ENCODE data around the gene FAIM2. TPM values are rescaled to one million over a fixed set of nuclear protein-coding genes. Genes with fewer than 3 reads are reported as not detected.

FAIM2 gene
- total RNA-seq, 1 experiment from 2014 or later = not detected

DNA sequence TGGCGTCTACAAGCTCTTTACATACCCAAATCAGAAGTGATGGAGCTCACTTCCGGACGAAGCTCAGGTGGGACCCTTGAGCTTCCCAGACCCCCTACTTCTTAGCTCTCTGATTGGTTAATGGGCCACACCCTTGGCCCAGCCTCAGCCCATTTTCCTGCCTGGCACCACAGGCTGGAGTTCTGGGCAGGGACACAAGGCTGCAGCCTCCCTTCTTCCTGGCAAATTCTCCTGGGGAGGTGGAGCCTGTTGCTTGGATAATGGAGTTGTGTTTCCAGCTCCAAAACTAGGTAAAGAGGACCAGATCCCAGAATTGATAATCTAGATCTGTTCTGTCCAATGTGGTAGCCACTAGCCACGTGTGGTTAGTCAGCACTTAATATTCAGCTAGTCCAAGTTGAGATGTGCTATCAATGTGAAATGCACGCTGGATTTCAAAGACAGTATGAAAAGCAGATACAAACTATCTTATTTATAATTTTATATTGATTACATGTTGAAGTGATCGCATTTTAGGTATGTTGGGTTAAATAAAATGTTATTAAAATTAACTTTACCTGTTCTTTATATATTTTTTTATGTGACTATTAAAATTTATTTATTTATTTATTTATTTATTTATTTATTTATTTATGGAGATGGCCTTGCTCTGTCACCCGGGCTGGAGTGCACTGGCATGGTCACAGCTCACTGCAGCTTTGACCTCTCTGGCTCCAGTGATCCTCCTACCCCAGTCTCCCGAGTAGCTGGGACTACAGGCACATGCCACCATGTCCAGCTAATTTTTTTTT, 12.6 kb upstream of the FAIM2 start:
- DNase-seq = no peak
- BruUV-seq (replicated peaks) = no TSS peak

DNA sequence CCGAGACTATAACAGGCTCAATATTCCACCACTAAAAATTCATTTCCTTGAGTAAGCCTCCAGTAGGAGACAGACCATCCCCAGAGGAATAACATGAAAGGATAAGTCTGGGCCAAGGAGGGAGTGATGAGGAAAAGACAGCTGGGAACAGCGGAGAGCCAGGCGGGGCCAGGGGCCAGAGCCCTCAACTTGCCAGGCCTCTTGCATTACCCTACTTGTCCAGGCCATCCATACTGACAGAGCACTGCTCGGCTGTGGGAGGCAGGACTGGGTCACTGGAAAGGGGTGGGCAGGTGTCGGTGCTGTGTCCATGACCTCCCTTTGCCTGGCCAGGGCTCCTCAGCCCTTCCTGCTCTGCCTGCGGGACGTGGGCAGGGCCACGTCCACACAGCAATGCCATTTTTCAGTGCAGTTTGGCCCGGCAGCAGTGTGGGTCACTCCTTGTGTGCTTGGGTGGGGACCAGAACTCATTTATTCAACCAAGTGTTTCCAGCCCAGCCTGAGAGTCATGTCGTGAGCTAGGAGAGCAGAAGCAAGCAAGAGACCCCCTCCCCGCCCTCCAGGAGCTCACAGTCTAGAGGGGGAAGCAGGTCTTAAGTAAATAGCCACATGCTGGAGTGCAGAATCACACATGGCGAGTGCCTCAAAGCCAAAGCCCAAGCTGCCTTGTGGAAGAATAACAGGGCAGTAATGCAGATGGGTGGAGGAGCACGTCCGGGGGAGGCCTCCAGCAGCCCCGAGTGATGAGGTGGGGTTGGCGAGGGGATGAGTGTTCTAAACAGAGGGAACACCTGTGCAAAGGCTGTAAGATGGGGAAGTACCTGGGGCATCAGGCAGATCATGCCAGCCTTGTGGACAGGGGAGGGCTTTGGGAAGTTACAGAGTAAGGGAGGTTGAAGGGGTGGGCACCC, 8.9 kb upstream of the FAIM2 start:
- H3K4me3 Mint-ChIP-seq (ENCODE audit: low read depth, unreplicated experiment) = no peak overlapping the region
- intact Hi-C loops (cut with micrococcal nuclease; ENCODE audit: unreplicated experiment) = no loop called here
- CTCF ChIA-PET = no interaction called here
- no peaks in the 10 kb centered on the region for H3K27me3 Mint-ChIP-seq (ENCODE audit: unreplicated experiment)
- H3K27ac Mint-ChIP-seq (ENCODE audit: unreplicated experiment) = no peak overlapping the region
- DNase-seq = no peak
- no TSS peak for BruUV-seq (replicated peaks)
- no peaks in the 10 kb centered on the region for H3K9me3 Mint-ChIP-seq (ENCODE audit: low read depth, unreplicated experiment)
- H3K4me1 Mint-ChIP-seq (ENCODE audit: low read depth, unreplicated experiment) = peaks cover 26% of the 10 kb centered on the region
- TF ChIP-seq, protein P1, sequence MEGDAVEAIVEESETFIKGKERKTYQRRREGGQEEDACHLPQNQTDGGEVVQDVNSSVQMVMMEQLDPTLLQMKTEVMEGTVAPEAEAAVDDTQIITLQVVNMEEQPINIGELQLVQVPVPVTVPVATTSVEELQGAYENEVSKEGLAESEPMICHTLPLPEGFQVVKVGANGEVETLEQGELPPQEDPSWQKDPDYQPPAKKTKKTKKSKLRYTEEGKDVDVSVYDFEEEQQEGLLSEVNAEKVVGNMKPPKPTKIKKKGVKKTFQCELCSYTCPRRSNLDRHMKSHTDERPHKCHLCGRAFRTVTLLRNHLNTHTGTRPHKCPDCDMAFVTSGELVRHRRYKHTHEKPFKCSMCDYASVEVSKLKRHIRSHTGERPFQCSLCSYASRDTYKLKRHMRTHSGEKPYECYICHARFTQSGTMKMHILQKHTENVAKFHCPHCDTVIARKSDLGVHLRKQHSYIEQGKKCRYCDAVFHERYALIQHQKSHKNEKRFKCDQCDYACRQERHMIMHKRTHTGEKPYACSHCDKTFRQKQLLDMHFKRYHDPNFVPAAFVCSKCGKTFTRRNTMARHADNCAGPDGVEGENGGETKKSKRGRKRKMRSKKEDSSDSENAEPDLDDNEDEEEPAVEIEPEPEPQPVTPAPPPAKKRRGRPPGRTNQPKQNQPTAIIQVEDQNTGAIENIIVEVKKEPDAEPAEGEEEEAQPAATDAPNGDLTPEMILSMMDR (IDR thresholded peaks at IDR 0.05; ENCODE audit: unreplicated experiment) = no peak
- peaks cover 4% of the 10 kb centered on the region for H3K36me3 Mint-ChIP-seq (ENCODE audit: insufficient read depth, unreplicated experiment)

More for the DNA sequence above, 12.6 kb upstream of the FAIM2 start:
- TF ChIP-seq, protein P1 (IDR thresholded peaks at IDR 0.05; ENCODE audit: unreplicated experiment) = no peak
- intact Hi-C loops (cut with micrococcal nuclease; ENCODE audit: unreplicated experiment) = no loop called here
- H3K27me3 Mint-ChIP-seq (ENCODE audit: unreplicated experiment) = no peaks in the 10 kb centered on the region
- no peak overlapping the region for H3K4me3 Mint-ChIP-seq (ENCODE audit: low read depth, unreplicated experiment)
- H3K4me1 Mint-ChIP-seq (ENCODE audit: low read depth, unreplicated experiment) = peaks cover 5% of the 10 kb centered on the region
- H3K9me3 Mint-ChIP-seq (ENCODE audit: low read depth, unreplicated experiment) = no peaks in the 10 kb centered on the region
- H3K36me3 Mint-ChIP-seq (ENCODE audit: insufficient read depth, unreplicated experiment) = no peaks in the 10 kb centered on the region
- no peak overlapping the region for H3K27ac Mint-ChIP-seq (ENCODE audit: unreplicated experiment)
- CTCF ChIA-PET = no interaction called here

DNA sequence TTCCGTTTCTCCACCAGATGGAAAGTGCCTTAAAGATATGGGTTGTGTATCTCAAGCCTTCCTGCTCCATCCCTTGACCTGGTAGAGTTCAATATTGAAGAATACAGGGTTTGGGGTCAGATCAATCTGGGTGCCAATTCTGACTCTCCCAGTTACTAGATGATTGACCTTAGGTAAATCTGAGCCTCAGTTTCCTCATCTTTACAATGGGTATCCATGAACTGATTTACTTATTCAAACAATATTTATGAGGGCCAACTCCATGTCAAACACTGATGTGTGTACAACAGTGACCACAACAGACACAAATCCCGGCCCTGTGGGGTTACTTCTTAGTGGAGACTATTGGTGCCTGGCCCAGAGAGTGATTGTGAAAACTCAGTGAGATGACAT, 7.5 kb upstream of the FAIM2 start:
- Mint-ChIP-seq H3K4me1 (ENCODE audit: low read depth, unreplicated experiment) (peaks cover 26% of the 10 kb centered on the region), H3K4me3 (ENCODE audit: low read depth, unreplicated experiment) (no peak overlapping the region), H3K36me3 (ENCODE audit: insufficient read depth, unreplicated experiment) (peaks cover 4% of the 10 kb centered on the region), H3K27ac (ENCODE audit: unreplicated experiment) (no peak overlapping the region), H3K9me3 (ENCODE audit: low read depth, unreplicated experiment) (no peaks in the 10 kb centered on the region), H3K27me3 (ENCODE audit: unreplicated experiment) (peaks cover under 1% of the 10 kb centered on the region)
- TF ChIP-seq, protein P1 (IDR thresholded peaks at IDR 0.05; ENCODE audit: unreplicated experiment) = no peak
- intact Hi-C loops (cut with micrococcal nuclease; ENCODE audit: unreplicated experiment) = no loop called here
- CTCF ChIA-PET = no interaction called here
- DNase-seq = no peak
- BruUV-seq (replicated peaks) = no TSS peak

DNA sequence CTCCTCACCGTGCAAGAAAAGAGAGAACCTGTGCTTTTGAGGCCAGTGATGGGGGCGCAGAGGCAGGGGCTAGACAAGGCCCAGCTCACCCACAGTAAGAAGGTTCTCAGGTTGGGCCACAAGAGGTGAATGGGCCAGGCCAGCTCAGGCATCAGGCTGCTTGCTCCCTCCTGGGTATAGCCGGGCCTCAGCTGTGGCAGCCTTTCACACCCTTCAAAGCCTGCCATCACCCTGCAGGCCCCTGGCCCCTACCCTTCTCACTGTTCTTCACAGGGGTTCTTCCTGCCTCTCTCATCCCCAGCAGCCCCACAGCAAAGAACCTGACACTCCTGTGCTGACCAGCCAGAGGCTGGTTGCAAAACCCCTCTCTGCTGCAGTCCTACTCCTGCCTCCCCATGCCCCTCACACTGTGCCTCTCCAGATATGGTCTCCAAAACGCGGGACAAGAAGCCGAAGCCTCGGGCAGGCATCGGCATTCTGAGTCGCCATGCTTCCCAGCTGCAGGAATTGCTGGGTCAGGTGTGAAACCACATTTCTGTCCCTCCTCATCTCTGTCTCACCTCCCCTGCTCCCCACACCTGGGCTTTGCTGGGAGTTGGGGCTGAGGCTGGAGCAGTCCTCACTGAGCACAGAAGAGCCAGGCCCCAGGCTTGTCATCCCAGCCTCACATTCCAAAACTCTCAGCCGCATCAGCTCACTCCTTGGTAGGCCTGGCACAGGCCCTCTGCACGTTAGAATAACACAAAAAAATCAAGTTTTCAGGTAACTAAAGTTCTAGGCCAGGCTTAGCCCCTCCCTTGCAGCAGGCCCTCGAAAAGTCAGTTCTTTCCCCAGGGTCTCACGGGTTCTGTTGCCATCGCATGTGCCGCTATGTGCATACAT, 6.9 kb upstream of the FAIM2 start:
- no peak for DNase-seq
- Mint-ChIP-seq H3K27me3 (ENCODE audit: unreplicated experiment) (peaks cover 7% of the 10 kb centered on the region), H3K27ac (ENCODE audit: unreplicated experiment) (no peak overlapping the region), H3K4me3 (ENCODE audit: low read depth, unreplicated experiment) (no peak overlapping the region), H3K36me3 (ENCODE audit: insufficient read depth, unreplicated experiment) (peaks cover 4% of the 10 kb centered on the region), H3K9me3 (ENCODE audit: low read depth, unreplicated experiment) (no peaks in the 10 kb centered on the region), H3K4me1 (ENCODE audit: low read depth, unreplicated experiment) (peaks cover 32% of the 10 kb centered on the region)
- CTCF ChIA-PET = interaction anchor here (1.4 kb wide), 1 partner anchor 13 kb away, joined by 3 read pairs; no protein-coding TSS in a partner anchor
- intact Hi-C loops (cut with micrococcal nuclease; ENCODE audit: unreplicated experiment) = no loop called here
- no TSS peak for BruUV-seq (replicated peaks)
- TF ChIP-seq, protein P1 (IDR thresholded peaks at IDR 0.05; ENCODE audit: unreplicated experiment) = no peak
